GM12878 (cell line): ENCODE data around the gene SCN8A. TPM values are rescaled to one million over a fixed set of nuclear protein-coding genes. Genes with fewer than 3 reads are reported as not detected.

Experiments used
- ATAC-seq: fragments of 200-7000 bp; cut with Tn5 transposase; 3 replicates; pipeline ENCODE4 v1.9.1; 2020; ENCODE audit warnings: mild to moderate bottlenecking, moderate library complexity
- BruUV-seq: library from RNA; stranded (reverse); fragments of 400-500 nt; replicated peaks from 2 replicates; lab custom pipeline; 2021; lab: Mats Ljungman, UMichigan
- CTCF ChIA-PET: fragments of 300-600 bp; sonication (Branson Sonifier 250); formaldehyde crosslinking; extraction: SDS; loops from one replicate; lab custom pipeline; 2021; ENCODE audit warnings: inconsistent platforms; lab: Yijun Ruan, JAX
- POLR2A ChIA-PET: fragments of 350-600 bp; formaldehyde crosslinking; extraction: SDS; loops from one replicate; lab custom pipeline; 2021; ENCODE audit warnings: inconsistent platforms; lab: Charles Lee
- RAD21 ChIA-PET: fragments of 300-600 bp; sonication (Branson Sonifier 250); formaldehyde crosslinking; loops from one replicate; lab custom pipeline; 2023; ENCODE audit warnings: antibody characterized with exemption; ENCODE audit not compliant: unreplicated experiment; lab: Charles Lee
- SMC1A ChIA-PET: fragments of 300-600 bp; sonication (Branson Sonifier 250); formaldehyde crosslinking; loops from one replicate; lab custom pipeline; 2023; ENCODE audit not compliant: unreplicated experiment, uncharacterized antibody; lab: Charles Lee
- DNase-seq: peaks from one replicate; pipeline ENCODE4 v3.0.0-alpha.2; 2011; ENCODE audit warnings: low read depth, low spot score
- FAIRE-seq: peaks from 3 replicates; lab custom pipeline; 2011; peaks lifted over from hg19 to GRCh38; lab: Jason Lieb, UNC
- H2AFZ ChIP-seq: 2 replicates; pipeline ENCODE4 v1.6.0; 2011; ENCODE audit warnings: low read depth, low read length, control low read depth; ENCODE audit not compliant: control insufficient read depth
- H3K27ac ChIP-seq: 2 replicates; pipeline ENCODE4 v1.5.1; 2011; ENCODE audit warnings: control low read depth; ENCODE audit not compliant: control insufficient read depth, insufficient read depth
- H3K27me3 ChIP-seq, 2 experiments: replicated peaks in 1 of 2; 2 replicates each; pipeline versions ENCODE4 v1.6.0 to v1.6.1; 2011; ENCODE audit warnings: low read length in 1 of 2; ENCODE audit not compliant: control insufficient read depth in 2 of 2, insufficient read depth in 2 of 2
- H3K36me3 ChIP-seq, 2 experiments: 2 replicates each; pipeline ENCODE4 v1.5.1; 2011; ENCODE audit warnings: low read length in 1 of 2; ENCODE audit not compliant: control insufficient read depth in 2 of 2, insufficient read depth in 2 of 2
- H3K4me1 ChIP-seq: 2 replicates; pipeline ENCODE4 v1.6.1; 2011; ENCODE audit warnings: mild to moderate bottlenecking, low read length, moderate library complexity, mixed read lengths; ENCODE audit not compliant: control insufficient read depth, insufficient read depth
- H3K4me2 ChIP-seq: 2 replicates; pipeline ENCODE4 v1.6.0; 2011; ENCODE audit warnings: control low read depth; ENCODE audit not compliant: control insufficient read depth, insufficient read depth
- H3K4me3 ChIP-seq: fragments of 200-600 bp; sonication (generic); 2 replicates; pipeline ENCODE4 v1.5.1; 2016
- H3K79me2 ChIP-seq: 2 replicates; pipeline ENCODE4 v1.6.0; 2011; ENCODE audit warnings: low read length; ENCODE audit not compliant: control insufficient read depth, insufficient read depth
- H3K9ac ChIP-seq: 2 replicates; pipeline ENCODE4 v1.8.0; 2011; ENCODE audit warnings: low read length, control low read depth, mixed read lengths; ENCODE audit not compliant: control insufficient read depth, insufficient read depth
- H3K9me3 ChIP-seq: replicated peaks from 3 replicates; pipeline ENCODE4 v1.5.1; 2011; ENCODE audit warnings: mild to moderate bottlenecking, low read length; ENCODE audit not compliant: control insufficient read depth, insufficient read depth
- H4K20me1 ChIP-seq: 2 replicates; pipeline ENCODE4 v1.6.0; 2011; ENCODE audit not compliant: control insufficient read depth, insufficient read depth
- CEBPZ ChIP-seq: fragments of 150-350 bp; IDR thresholded peaks from 2 replicates; pipeline ENCODE4 v1.6.1; 2016; ENCODE audit warnings: low read depth, low read length
- DPF2 ChIP-seq: fragments of 450-650 bp; IDR thresholded peaks from 2 replicates; pipeline ENCODE4 v1.6.1; 2017; ENCODE audit warnings: mild to moderate bottlenecking
- EED ChIP-seq: sonication (generic); IDR thresholded peaks from 2 replicates; pipeline ENCODE4 v1.6.1; 2016; ENCODE audit warnings: antibody characterized with exemption, low read depth
- ESRRA ChIP-seq: IDR thresholded peaks from 2 replicates; pipeline ENCODE4 v1.6.1; 2012; ENCODE audit warnings: mild to moderate bottlenecking, low read length, improper control_type of control experiment
- HDAC2 ChIP-seq: fragments of 200-600 bp; sonication (generic); IDR thresholded peaks from 2 replicates; pipeline ENCODE4 v1.6.1; 2017
- HDAC6 ChIP-seq: fragments of 200-600 bp; sonication (generic); IDR thresholded peaks from one replicate; pipeline ENCODE4 v1.8.0; 2017; ENCODE audit warnings: antibody characterized with exemption; ENCODE audit not compliant: unreplicated experiment
- JUNB ChIP-seq: IDR thresholded peaks from 2 replicates; pipeline ENCODE4 v1.6.1; 2016; ENCODE audit warnings: antibody characterized with exemption, mild to moderate bottlenecking
- MTA2 ChIP-seq: fragments of 450-650 bp; IDR thresholded peaks from 2 replicates; pipeline ENCODE4 v1.6.1; 2016; ENCODE audit warnings: low read depth, mild to moderate bottlenecking, moderate library complexity
- NFXL1 ChIP-seq: fragments of 450-650 bp; IDR thresholded peaks from 2 replicates; pipeline ENCODE4 v1.6.1; 2017; ENCODE audit warnings: antibody characterized with exemption, mild to moderate bottlenecking, borderline replicate concordance
- NR2F1 ChIP-seq: fragments of 450-650 bp; conservative IDR thresholded peaks from 2 replicates; pipeline ENCODE4 v1.6.1; 2017; ENCODE audit warnings: mild to moderate bottlenecking
- PAX8 ChIP-seq: fragments of 450-650 bp; IDR thresholded peaks from 2 replicates; pipeline ENCODE4 v1.6.1; 2017; ENCODE audit warnings: mild to moderate bottlenecking, moderate library complexity
- RAD21 ChIP-seq: IDR thresholded peaks from 2 replicates; pipeline ENCODE4 v1.6.1; 2011; ENCODE audit warnings: mild to moderate bottlenecking, low read depth, low read length, moderate library complexity; ENCODE audit not compliant: insufficient read depth
- RBBP5 ChIP-seq: fragments of 200-600 bp; sonication (generic); conservative IDR thresholded peaks from 2 replicates; pipeline ENCODE4 v1.6.1; 2016
- RUNX3 ChIP-seq: IDR thresholded peaks from 2 replicates; pipeline ENCODE4 v1.6.1; 2012; ENCODE audit warnings: low read length, inconsistent platforms
- TCF3 ChIP-seq: IDR thresholded peaks from 2 replicates; pipeline ENCODE4 v1.6.1; 2012; ENCODE audit warnings: low read depth, mild to moderate bottlenecking, low read length, borderline replicate concordance; ENCODE audit not compliant: insufficient read depth
- ZBTB11 ChIP-seq: fragments of 450-650 bp; formaldehyde crosslinking; IDR thresholded peaks from 2 replicates; pipeline ENCODE4 v1.5.0; 2022; ENCODE audit warnings: mild to moderate bottlenecking, missing genetic modification characterization
- WGBS: methylation state at CpG from one replicate; pipeline ENCODE4 v1.1.6; 2016; ENCODE audit warnings: low lambda C conversion rate; ENCODE audit not compliant: insufficient replicate concordance, insufficient coverage; ENCODE audit errors: missing lambda C conversion rate; 5-methylcytosine and 5-hydroxymethylcytosine counted together
- in situ Hi-C: fragments of 300-500 bp; cut with MboI; formaldehyde crosslinking; loops from 9 replicates; pipeline ENCODE4 v1.14.3; 2018; ENCODE audit warnings: mixed read lengths
- intact Hi-C: fragments of 100-400 bp; cut with micrococcal nuclease; formaldehyde crosslinking; loops from one replicate; pipeline ENCODE4 v1.14.2; 2022; ENCODE audit not compliant: unreplicated experiment
- polyA plus RNA-seq, 11 experiments: library from polyadenylated mRNA; depleted of rRNA in 4 of 11; unstranded in 6 of 11; stranded (reverse) in 5 of 11; fragments of >200 nt; fragmentation: Nextera tagmentation in 4 of 11; fragmentation: Illumina TruSeq in 1 of 11; extraction: Ambion mirVana in 4 of 11; extraction: Trizol in 1 of 11; gene quantifications; 1 replicate in 1 of 11; 2 replicates in 10 of 11; pipeline versions ENCODE4 v1.2.1 to v1.2.3, GENCODE V29; 2011 to 2016; ENCODE audit warnings: inconsistent platforms in 2 of 11, missing spikeins in 2 of 11, low read depth in 1 of 11
- total RNA-seq, 4 experiments: library from RNA; depleted of rRNA in 3 of 4; stranded (reverse); fragments of >200 nt in 3 of 4; fragmentation: Illumina TruSeq in 1 of 4; extraction: Trizol in 1 of 4; gene quantifications; 2 replicates each; pipeline versions ENCODE4 v1.2.1 to v1.2.3, GENCODE V29; 2013 to 2021

SCN8A gene
- total and polyA plus RNA-seq, 10 of the 15 experiments (the other 5 are each of a cell fraction or from before 2014, with no cell fraction given), result 0.02 to 0.23 (median 0.06) TPM; not detected in 2

- Histone ChIP-seq H2AFZ (no peak overlapping the region), H3K79me2 (no peaks in the 10 kb centered on the region), H4K20me1 (no peaks in the 10 kb centered on the region), H3K27ac (no peak overlapping the region), H3K36me3 (no peaks in the 10 kb centered on the region), H3K9me3 (no peaks in the 10 kb centered on the region)
- FAIRE-seq, result no peak
- WGBS, result 0% methylated on average over 2 of the region's 2 CpGs
- DNase-seq, result no peak
- RAD21 ChIA-PET, result no interaction called here
- in situ Hi-C loops, result no loop called here
- TF ChIP-seq ESRRA (no peak), TCF3 (no peak), RBBP5 (no peak), NFXL1 (no peak), MTA2 (no peak), HDAC2 (no peak), JUNB (no peak), EED (no peak), HDAC6 (no peak), RUNX3 (no peak), PAX8 (no peak), ZBTB11 (CRISPR knock-in tag) (no peak), NR2F1 (no peak), CEBPZ (no peak), DPF2 (no peak), RAD21 (no peak)
- TF ChIP-seq, all 136 proteins: peak for 0
- Histone ChIP-seq H3K4me2 (no peak overlapping the region), H3K4me1 (no peaks in the 10 kb centered on the region), H3K27me3 (no peaks in the 10 kb centered on the region; a peak in 3 of 4 replicates), H3K4me3 (no peak overlapping the region), H3K9ac (no peak overlapping the region)
- ChIA-PET POLR2A (no interaction called here), SMC1A (no interaction called here), CTCF (interaction anchor here (1.0 to 1.8 kb wide), 2 partner anchors 13 to 15 kb away, joined by 4 to 5 read pairs; no protein-coding TSS in a partner anchor)
- intact Hi-C loops, result no loop called here
- no peak for ATAC-seq
- no TSS peak for BruUV-seq
These were observed 101.0 kb downstream of the SCN8A start for GRCh38 chr12:51692016-51692415.
